Activated naive CD8-positive, alpha-beta T cell treated with anti-CD3 and anti-CD28 coated beads, Interleukin-2, amount 10 ng/mL, durations not matched to agents 7 days and 5 days (primary cell): ENCODE measurements around the gene SLITRK6. TPM values are rescaled to one million over a fixed set of nuclear protein-coding genes. Genes with fewer than 3 reads are reported as not detected.

Experiments
- ATAC-seq: fragments of 150-1000 bp; cut with Tn5 transposase; one replicate; pipeline ENCODE4 v1.10.0; 2021; ENCODE audit warnings: low read depth, moderate library complexity
- POLR2A ChIA-PET: fragments of 350-600 bp; sonication (Branson Sonifier 250); formaldehyde crosslinking; loops from one replicate; lab custom pipeline; 2021; ENCODE audit warnings: antibody characterized with exemption; lab: Charles Lee
- DNase-seq: peaks from one replicate; pipeline ENCODE4 v3.0.0; 2021
- H3K27ac Mint-ChIP-seq: one replicate; pipeline ENCODE4 v1.8.0; 2022; ENCODE audit warnings: mild to moderate bottlenecking, mixed read lengths
- H3K27me3 Mint-ChIP-seq: one replicate; pipeline ENCODE4 v1.8.0; 2022; ENCODE audit warnings: mild to moderate bottlenecking, moderate library complexity, mixed read lengths
- H3K36me3 Mint-ChIP-seq: one replicate; pipeline ENCODE4 v1.8.0; 2021; ENCODE audit warnings: mild to moderate bottlenecking, mixed read lengths
- H3K4me1 Mint-ChIP-seq: one replicate; pipeline ENCODE4 v1.8.0; 2021; ENCODE audit warnings: mixed read lengths
- H3K4me3 Mint-ChIP-seq: one replicate; pipeline ENCODE4 v1.8.0; 2022; ENCODE audit warnings: mild to moderate bottlenecking, moderate library complexity, mixed read lengths
- H3K9me3 Mint-ChIP-seq: one replicate; pipeline ENCODE4 v1.8.0; 2021; ENCODE audit warnings: mixed read lengths
- total RNA-seq, 2 experiments: library from RNA; stranded (reverse); gene quantifications; one replicate each; pipeline ENCODE4 v1.2.3, GENCODE V29; 2021

Gene SLITRK6
- total RNA-seq: not detected

- POLR2A ChIA-PET: interaction anchor here (0.6 kb wide), 1 partner anchor 474 kb away, joined by 3 read pairs; no protein-coding TSS in a partner anchor
- H3K4me1 Mint-ChIP-seq: no peaks in the 10 kb centered on the region
- DNase-seq (no peak), ATAC-seq (no peak)
- H3K36me3 Mint-ChIP-seq: no peaks in the 10 kb centered on the region
- H3K27me3 Mint-ChIP-seq: no peaks in the 10 kb centered on the region
- H3K9me3 Mint-ChIP-seq: no peaks in the 10 kb centered on the region
- H3K27ac Mint-ChIP-seq: no peak within 1 kb of the TSS
- H3K4me3 Mint-ChIP-seq: no peak within 1 kb of the TSS
Measured at GRCh38 chr13:85799097-85799582, at the start of gene SLITRK6. SLITRK6 (minus strand) TSS chr13:85799419; CDS start chr13:85796508, 2,911 bp downstream.

GRCh38 chr13:85847012-85847411 is 47.8 kb upstream of the SLITRK6 start:
- Mint-ChIP-seq H3K4me3 (no peak overlapping the region), H3K4me1 (no peaks in the 10 kb centered on the region), H3K27ac (no peak overlapping the region), H3K9me3 (peaks cover 7% of the 10 kb centered on the region), H3K27me3 (no peaks in the 10 kb centered on the region), H3K36me3 (no peaks in the 10 kb centered on the region)
- DNase-seq (no peak), ATAC-seq (no peak)
- POLR2A ChIA-PET: no interaction called here

GRCh38 chr13:85841427-85841826 is 42.2 kb upstream of the SLITRK6 start:
- Mint-ChIP-seq H3K27ac (no peak overlapping the region), H3K27me3 (no peaks in the 10 kb centered on the region), H3K36me3 (no peaks in the 10 kb centered on the region), H3K4me3 (no peak overlapping the region), H3K4me1 (no peaks in the 10 kb centered on the region), H3K9me3 (no peaks in the 10 kb centered on the region)
- DNase-seq (no peak), ATAC-seq (no peak)
- POLR2A ChIA-PET: no interaction called here

GRCh38 chr13:85833921-85834320 is 34.7 kb upstream of the SLITRK6 start:
- no peaks in the 10 kb centered on the region for H3K27me3 Mint-ChIP-seq
- no peak overlapping the region for H3K27ac Mint-ChIP-seq
- ATAC-seq (no peak), DNase-seq (no peak)
- H3K9me3 Mint-ChIP-seq: no peaks in the 10 kb centered on the region
- H3K4me3 Mint-ChIP-seq: no peak overlapping the region
- H3K36me3 Mint-ChIP-seq: no peaks in the 10 kb centered on the region
- POLR2A ChIA-PET: no interaction called here
- no peaks in the 10 kb centered on the region for H3K4me1 Mint-ChIP-seq

- DNase-seq (no peak), ATAC-seq (no peak)
- POLR2A ChIA-PET: no interaction called here
- no peak overlapping the region for H3K4me3 Mint-ChIP-seq
- no peaks in the 10 kb centered on the region for H3K27me3 Mint-ChIP-seq
- no peaks in the 10 kb centered on the region for H3K9me3 Mint-ChIP-seq
- H3K4me1 Mint-ChIP-seq: no peaks in the 10 kb centered on the region
- H3K36me3 Mint-ChIP-seq: no peaks in the 10 kb centered on the region
- H3K27ac Mint-ChIP-seq: no peak overlapping the region
Measured at GRCh38 chr13:85828094-85828684, 29.0 kb upstream of the SLITRK6 start.

GRCh38 chr13:85825454-85825853 is 26.2 kb upstream of the SLITRK6 start:
- POLR2A ChIA-PET: no interaction called here
- no peak for ATAC-seq
- H3K4me1 Mint-ChIP-seq: no peaks in the 10 kb centered on the region
- no peaks in the 10 kb centered on the region for H3K36me3 Mint-ChIP-seq
- DNase-seq: no peak
- H3K9me3 Mint-ChIP-seq: no peaks in the 10 kb centered on the region
- H3K27me3 Mint-ChIP-seq: no peaks in the 10 kb centered on the region
- H3K4me3 Mint-ChIP-seq: no peak overlapping the region
- no peak overlapping the region for H3K27ac Mint-ChIP-seq

- ATAC-seq (no peak), DNase-seq (no peak)
- no peaks in the 10 kb centered on the region for H3K4me1 Mint-ChIP-seq
- H3K36me3 Mint-ChIP-seq: no peaks in the 10 kb centered on the region
- no peak overlapping the region for H3K4me3 Mint-ChIP-seq
- H3K27me3 Mint-ChIP-seq: no peaks in the 10 kb centered on the region
- no peak overlapping the region for H3K27ac Mint-ChIP-seq
- POLR2A ChIA-PET: no interaction called here
- H3K9me3 Mint-ChIP-seq: no peaks in the 10 kb centered on the region
Measured at GRCh38 chr13:85823832-85824231, 24.6 kb upstream of the SLITRK6 start.

GRCh38 chr13:85819513-85819912 is 20.3 kb upstream of the SLITRK6 start:
- POLR2A ChIA-PET: no interaction called here
- Mint-ChIP-seq H3K36me3 (no peaks in the 10 kb centered on the region), H3K27ac (no peak overlapping the region), H3K4me3 (no peak overlapping the region), H3K27me3 (no peaks in the 10 kb centered on the region), H3K4me1 (no peaks in the 10 kb centered on the region), H3K9me3 (no peaks in the 10 kb centered on the region)
- DNase-seq: no peak
- no peak for ATAC-seq

- ATAC-seq (no peak), DNase-seq (no peak)
- POLR2A ChIA-PET: no interaction called here
- no peaks in the 10 kb centered on the region for H3K27me3 Mint-ChIP-seq
- no peak overlapping the region for H3K27ac Mint-ChIP-seq
- H3K4me3 Mint-ChIP-seq: no peak overlapping the region
- H3K9me3 Mint-ChIP-seq: no peaks in the 10 kb centered on the region
- no peaks in the 10 kb centered on the region for H3K4me1 Mint-ChIP-seq
- H3K36me3 Mint-ChIP-seq: no peaks in the 10 kb centered on the region
Measured at GRCh38 chr13:85816413-85816812, 17.2 kb upstream of the SLITRK6 start.

GRCh38 chr13:85812282-85812681 is 13.1 kb upstream of the SLITRK6 start:
- DNase-seq (no peak), ATAC-seq (no peak)
- H3K4me1 Mint-ChIP-seq: no peaks in the 10 kb centered on the region
- H3K4me3 Mint-ChIP-seq: no peak overlapping the region
- POLR2A ChIA-PET: no interaction called here
- no peak overlapping the region for H3K27ac Mint-ChIP-seq
- H3K36me3 Mint-ChIP-seq: no peaks in the 10 kb centered on the region
- H3K9me3 Mint-ChIP-seq: no peaks in the 10 kb centered on the region
- H3K27me3 Mint-ChIP-seq: no peaks in the 10 kb centered on the region

- no peaks in the 10 kb centered on the region for H3K4me1 Mint-ChIP-seq
- H3K36me3 Mint-ChIP-seq: no peaks in the 10 kb centered on the region
- POLR2A ChIA-PET: no interaction called here
- no peak overlapping the region for H3K27ac Mint-ChIP-seq
- ATAC-seq (no peak), DNase-seq (no peak)
- no peak overlapping the region for H3K4me3 Mint-ChIP-seq
- no peaks in the 10 kb centered on the region for H3K27me3 Mint-ChIP-seq
- no peaks in the 10 kb centered on the region for H3K9me3 Mint-ChIP-seq
Measured at GRCh38 chr13:85808811-85809210, 9.6 kb upstream of the SLITRK6 start.

GRCh38 chr13:85806553-85807175 is 7.4 kb upstream of the SLITRK6 start:
- H3K9me3 Mint-ChIP-seq: no peaks in the 10 kb centered on the region
- POLR2A ChIA-PET: no interaction called here
- no peak for ATAC-seq
- H3K27me3 Mint-ChIP-seq: no peaks in the 10 kb centered on the region
- H3K27ac Mint-ChIP-seq: no peak overlapping the region
- H3K4me3 Mint-ChIP-seq: no peak overlapping the region
- no peak for DNase-seq
- no peaks in the 10 kb centered on the region for H3K4me1 Mint-ChIP-seq
- H3K36me3 Mint-ChIP-seq: no peaks in the 10 kb centered on the region

- Mint-ChIP-seq H3K4me1 (no peaks in the 10 kb centered on the region), H3K36me3 (no peaks in the 10 kb centered on the region), H3K27me3 (no peaks in the 10 kb centered on the region), H3K9me3 (no peaks in the 10 kb centered on the region), H3K27ac (no peak overlapping the region), H3K4me3 (no peak overlapping the region)
- no peak for ATAC-seq
- no peak for DNase-seq
- POLR2A ChIA-PET: no interaction called here
Measured at GRCh38 chr13:85798556-85798955, 663 bp downstream of the SLITRK6 start.

GRCh38 chr13:85797311-85797710 is 1.9 kb downstream of the SLITRK6 start:
- no peaks in the 10 kb centered on the region for H3K9me3 Mint-ChIP-seq
- no peak overlapping the region for H3K4me3 Mint-ChIP-seq
- DNase-seq (no peak), ATAC-seq (no peak)
- H3K27ac Mint-ChIP-seq: no peak overlapping the region
- H3K4me1 Mint-ChIP-seq: no peaks in the 10 kb centered on the region
- no peaks in the 10 kb centered on the region for H3K27me3 Mint-ChIP-seq
- POLR2A ChIA-PET: no interaction called here
- H3K36me3 Mint-ChIP-seq: no peaks in the 10 kb centered on the region
